ENCODE measurements around the gene KLHL10.

- TF ChIP-seq ZFP30 (CRISPR knock-in tag; IDR thresholded peaks at IDR 0.05) (no peak), ESRRG (CRISPR knock-in tag; IDR thresholded peaks at IDR 0.05) (no peak), CSDC2 (CRISPR knock-in tag; IDR thresholded peaks at IDR 0.05) (no peak), ISL1 (CRISPR knock-in tag; IDR thresholded peaks at IDR 0.05) (no peak), ZNF565 (CRISPR knock-in tag; conservative IDR thresholded peaks at IDR 0.05; ENCODE audit: low read depth) (no peak), PATZ1 (CRISPR knock-in tag; IDR thresholded peaks at IDR 0.05; ENCODE audit: borderline replicate concordance) (no peak), ZNF70 (CRISPR knock-in tag; IDR thresholded peaks at IDR 0.05) (no peak), ZC3H10 (CRISPR knock-in tag; IDR thresholded peaks at IDR 0.05) (no peak), TSHZ2 (CRISPR knock-in tag; IDR thresholded peaks at IDR 0.05) (no peak), ARNTL (CRISPR knock-in tag; IDR thresholded peaks at IDR 0.05; ENCODE audit: borderline replicate concordance, low read depth) (no peak)
Measured at GRCh38 chr17:41880130-41880529, 42.5 kb downstream of the KLHL10 start.
